ENCODE data around the gene MYL6. TPM values are rescaled to one million over a fixed set of nuclear protein-coding genes. Genes with fewer than 3 reads are reported as not detected.

MYL6 gene
- total and polyA plus RNA-seq, 9 of the 15 experiments (the other 6 are each of a cell fraction or from before 2014, with no cell fraction given): 557 to 1,664 (median 958) TPM

- no peak for TF ChIP-seq ARID3B (CRISPR knock-in tag; IDR thresholded peaks at IDR 0.05; ENCODE audit: borderline replicate concordance)
- TF ChIP-seq TEAD2 (tag; IDR thresholded peaks at IDR 0.05): peak; percentile 99
- no peak for TF ChIP-seq TAF7 (tag; IDR thresholded peaks at IDR 0.05)
- TF ChIP-seq TCF15 (CRISPR knock-in tag; IDR thresholded peaks at IDR 0.05): 0 out of 2 replicates have a peak, but pooled peaks have one; percentile 6
- no peak for TF ChIP-seq HNRNPLL (IDR thresholded peaks at IDR 0.05; ENCODE audit: low read depth, low read length, poor library complexity, severe bottlenecking)
- peak; percentile 29 for TF ChIP-seq NUFIP1 (IDR thresholded peaks at IDR 0.05; ENCODE audit: partially characterized antibody)
- TF ChIP-seq ZBTB7A (IDR thresholded peaks at IDR 0.05; ENCODE audit: borderline replicate concordance, control insufficient read depth, low read depth, low read length): no peak
- no peak for TF ChIP-seq CBX8 (IDR thresholded peaks at IDR 0.05; ENCODE audit: borderline replicate concordance, extremely low read depth, low read depth, low read length, poor library complexity, severe bottlenecking)
- TF ChIP-seq DPF2 (IDR thresholded peaks at IDR 0.05): no peak
- TF ChIP-seq, protein P1, sequence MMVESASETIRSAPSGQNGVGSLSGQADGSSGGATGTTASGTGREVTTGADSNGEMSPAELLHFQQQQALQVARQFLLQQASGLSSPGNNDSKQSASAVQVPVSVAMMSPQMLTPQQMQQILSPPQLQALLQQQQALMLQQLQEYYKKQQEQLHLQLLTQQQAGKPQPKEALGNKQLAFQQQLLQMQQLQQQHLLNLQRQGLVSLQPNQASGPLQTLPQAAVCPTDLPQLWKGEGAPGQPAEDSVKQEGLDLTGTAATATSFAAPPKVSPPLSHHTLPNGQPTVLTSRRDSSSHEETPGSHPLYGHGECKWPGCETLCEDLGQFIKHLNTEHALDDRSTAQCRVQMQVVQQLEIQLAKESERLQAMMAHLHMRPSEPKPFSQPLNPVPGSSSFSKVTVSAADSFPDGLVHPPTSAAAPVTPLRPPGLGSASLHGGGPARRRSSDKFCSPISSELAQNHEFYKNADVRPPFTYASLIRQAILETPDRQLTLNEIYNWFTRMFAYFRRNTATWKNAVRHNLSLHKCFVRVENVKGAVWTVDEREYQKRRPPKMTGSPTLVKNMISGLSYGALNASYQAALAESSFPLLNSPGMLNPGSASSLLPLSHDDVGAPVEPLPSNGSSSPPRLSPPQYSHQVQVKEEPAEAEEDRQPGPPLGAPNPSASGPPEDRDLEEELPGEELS (CRISPR knock-in tag; IDR thresholded peaks at IDR 0.05; ENCODE audit: borderline replicate concordance): no peak
- no peak for TF ChIP-seq ZNF165 (CRISPR knock-in tag; IDR thresholded peaks at IDR 0.05; ENCODE audit: borderline replicate concordance)
- TF ChIP-seq MCM3 (IDR thresholded peaks at IDR 0.05): no peak
Measured at GRCh38 chr12:56157201-56158028, 744 bp upstream of the MYL6 start (continued).

All from K562 (cell line).